ENCODE data around the gene ABCB8. TPM values are rescaled to one million over a fixed set of nuclear protein-coding genes. Genes with fewer than 3 reads are reported as not detected.

ABCB8 gene
- total RNA-seq, 2 donors from 2014 or later: 35.9 to 37.2 TPM

- WGBS, 2 experiments (ENCODE audit: insufficient coverage in 1 of 2, insufficient read length in 1 of 2): 93 to 95% methylated on average over 3 to 5 of the region's 5 CpGs
- Mint-ChIP-seq H3K9me3 (no peaks in the 10 kb centered on the region), H3K4me3 (no peak overlapping the region)
These were observed 5.6 kb downstream of the ABCB8 start for GRCh38 chr7:151033864-151034249.

GRCh38 chr7:151034312-151035025 is 6.2 kb downstream of the ABCB8 start:
- H3K27ac ChIP-seq (ENCODE audit: low read depth, low read length): no peak overlapping the region
- H3K4me3 Mint-ChIP-seq: no peak overlapping the region

More at GRCh38 chr7:151033864-151034249, 5.6 kb downstream of the ABCB8 start:
- H3K27ac Mint-ChIP-seq: no peak overlapping the region
- Histone ChIP-seq H3K9me3 (ENCODE audit: control insufficient read depth, low read length) (no peaks in the 10 kb centered on the region), H3K36me3 (ENCODE audit: control insufficient read depth, insufficient read depth, low read length) (peaks cover 10% of the 10 kb centered on the region), H3K27ac (ENCODE audit: low read depth, low read length) (no peak overlapping the region), H3K27me3 (ENCODE audit: control insufficient read depth, insufficient read depth, low read length, poor library complexity, severe bottlenecking) (no peaks in the 10 kb centered on the region), H3K4me3 (ENCODE audit: low read length) (no peak overlapping the region), H3K4me1 (ENCODE audit: control insufficient read depth, insufficient read depth, low read length) (no peaks in the 10 kb centered on the region), H3K9ac (ENCODE audit: extremely low read depth, low read length, poor library complexity, severe bottlenecking) (no peak overlapping the region)
- H3K27me3 Mint-ChIP-seq (ENCODE audit: insufficient read depth): no peaks in the 10 kb centered on the region
- no peak for DNase-seq
- H3K4me1 Mint-ChIP-seq: peaks cover 3% of the 10 kb centered on the region
- no peak for TF ChIP-seq CTCF (conservative IDR thresholded peaks at IDR 0.05)
- H3K36me3 Mint-ChIP-seq (ENCODE audit: low read depth): peaks cover 8% of the 10 kb centered on the region

GRCh38 chr7:151035026-151035717 is 6.9 kb downstream of the ABCB8 start:
- H3K27ac ChIP-seq (ENCODE audit: low read depth, low read length): no peak overlapping the region
- H3K9ac ChIP-seq (ENCODE audit: extremely low read depth, low read length, poor library complexity, severe bottlenecking): no peak overlapping the region
- H3K9me3 Mint-ChIP-seq: no peaks in the 10 kb centered on the region

More at GRCh38 chr7:151034312-151035025, 6.2 kb downstream of the ABCB8 start:
- Mint-ChIP-seq H3K27ac (no peak overlapping the region), H3K4me1 (peaks cover 3% of the 10 kb centered on the region), H3K9me3 (no peaks in the 10 kb centered on the region), H3K36me3 (ENCODE audit: low read depth) (peaks cover 8% of the 10 kb centered on the region), H3K27me3 (ENCODE audit: insufficient read depth) (no peaks in the 10 kb centered on the region)
- no peak for TF ChIP-seq CTCF (conservative IDR thresholded peaks at IDR 0.05)
- no peak overlapping the region for H3K4me3 ChIP-seq (ENCODE audit: low read length)
- H3K36me3 ChIP-seq (ENCODE audit: control insufficient read depth, insufficient read depth, low read length): peaks cover 10% of the 10 kb centered on the region
- no peak for DNase-seq
- H3K27me3 ChIP-seq (ENCODE audit: control insufficient read depth, insufficient read depth, low read length, poor library complexity, severe bottlenecking): no peaks in the 10 kb centered on the region
- H3K9me3 ChIP-seq (ENCODE audit: control insufficient read depth, low read length): no peaks in the 10 kb centered on the region
- no peak overlapping the region for H3K9ac ChIP-seq (ENCODE audit: extremely low read depth, low read length, poor library complexity, severe bottlenecking)
- H3K4me1 ChIP-seq (ENCODE audit: control insufficient read depth, insufficient read depth, low read length): peaks cover 4% of the 10 kb centered on the region
- WGBS, 2 experiments (ENCODE audit: insufficient coverage in 1 of 2, insufficient read length in 1 of 2): 95 to 97% methylated on average over 19 to 21 of the region's 21 CpGs

More at GRCh38 chr7:151035026-151035717, 6.9 kb downstream of the ABCB8 start:
- peaks cover 10% of the 10 kb centered on the region for H3K36me3 ChIP-seq (ENCODE audit: control insufficient read depth, insufficient read depth, low read length)
- Mint-ChIP-seq H3K4me3 (no peak overlapping the region), H3K27ac (no peak overlapping the region), H3K27me3 (ENCODE audit: insufficient read depth) (no peaks in the 10 kb centered on the region), H3K36me3 (ENCODE audit: low read depth) (peaks cover 8% of the 10 kb centered on the region), H3K4me1 (peaks cover 3% of the 10 kb centered on the region)
- H3K4me3 ChIP-seq (ENCODE audit: low read length): no peak overlapping the region
- H3K27me3 ChIP-seq (ENCODE audit: control insufficient read depth, insufficient read depth, low read length, poor library complexity, severe bottlenecking): no peaks in the 10 kb centered on the region
- DNase-seq: no peak
- no peaks in the 10 kb centered on the region for H3K9me3 ChIP-seq (ENCODE audit: control insufficient read depth, low read length)
- TF ChIP-seq CTCF (conservative IDR thresholded peaks at IDR 0.05): no peak
- H3K4me1 ChIP-seq (ENCODE audit: control insufficient read depth, insufficient read depth, low read length): peaks cover 6% of the 10 kb centered on the region
- 88 to 90% methylated on average over 12 to 21 of the region's 21 CpGs for WGBS, 2 experiments (ENCODE audit: insufficient coverage in 1 of 2, insufficient read length in 1 of 2)
